GM18526 (cell line): Measurements from ENCODE around the gene NKIRAS1.

Source experiments
- POLR2A ChIP-seq: IDR thresholded peaks from 3 replicates; pipeline ENCODE4 v1.6.1; 2011; ENCODE audit not compliant: insufficient read length; ENCODE audit errors: extremely low read depth

NKIRAS1 gene

DNA sequence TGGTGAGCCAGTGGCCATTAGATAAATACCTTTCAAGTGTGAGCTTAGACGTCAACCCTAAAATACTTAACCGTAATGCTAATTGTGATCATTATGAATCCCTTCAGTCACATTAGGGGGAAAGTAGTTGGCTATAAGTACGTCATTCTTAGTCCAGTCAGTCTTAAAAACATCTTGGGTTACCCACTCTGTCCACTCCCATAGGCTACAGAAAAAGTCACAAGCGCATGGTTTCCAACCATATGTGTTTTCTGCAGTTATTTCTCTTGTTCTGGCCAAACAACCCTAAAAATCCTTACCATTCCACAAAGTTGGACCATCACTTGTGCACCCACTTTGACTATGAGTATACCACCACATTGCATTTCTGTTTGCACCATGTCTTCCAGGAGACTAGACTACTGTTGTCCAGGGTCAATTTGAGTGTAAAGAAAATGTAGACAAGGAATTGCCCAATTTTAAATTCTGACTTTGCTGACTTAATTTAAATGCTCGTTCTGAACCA, 3.4 kb upstream of the NKIRAS1 start:
- no peak for TF ChIP-seq POLR2A

DNA sequence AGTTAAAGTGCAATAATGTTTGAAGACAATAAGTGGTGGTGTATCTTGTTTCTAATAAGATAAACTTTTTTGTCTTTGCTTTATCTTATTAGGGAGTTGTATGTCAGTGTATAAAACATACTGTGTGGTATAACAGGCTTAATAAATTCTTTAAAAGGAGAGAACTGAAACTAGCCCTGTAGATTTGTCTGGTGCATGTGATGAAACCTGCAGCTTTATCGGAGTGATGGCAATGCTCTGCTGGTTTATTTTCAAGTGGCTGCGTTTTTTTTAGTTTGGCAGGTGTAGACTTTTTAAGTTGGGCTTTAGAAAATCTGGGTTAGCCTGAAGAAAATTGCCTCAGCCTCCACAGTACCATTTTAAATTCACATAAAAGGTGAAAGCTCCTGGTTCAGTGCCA, 2.8 kb upstream of the NKIRAS1 start:
- no peak for TF ChIP-seq POLR2A

DNA sequence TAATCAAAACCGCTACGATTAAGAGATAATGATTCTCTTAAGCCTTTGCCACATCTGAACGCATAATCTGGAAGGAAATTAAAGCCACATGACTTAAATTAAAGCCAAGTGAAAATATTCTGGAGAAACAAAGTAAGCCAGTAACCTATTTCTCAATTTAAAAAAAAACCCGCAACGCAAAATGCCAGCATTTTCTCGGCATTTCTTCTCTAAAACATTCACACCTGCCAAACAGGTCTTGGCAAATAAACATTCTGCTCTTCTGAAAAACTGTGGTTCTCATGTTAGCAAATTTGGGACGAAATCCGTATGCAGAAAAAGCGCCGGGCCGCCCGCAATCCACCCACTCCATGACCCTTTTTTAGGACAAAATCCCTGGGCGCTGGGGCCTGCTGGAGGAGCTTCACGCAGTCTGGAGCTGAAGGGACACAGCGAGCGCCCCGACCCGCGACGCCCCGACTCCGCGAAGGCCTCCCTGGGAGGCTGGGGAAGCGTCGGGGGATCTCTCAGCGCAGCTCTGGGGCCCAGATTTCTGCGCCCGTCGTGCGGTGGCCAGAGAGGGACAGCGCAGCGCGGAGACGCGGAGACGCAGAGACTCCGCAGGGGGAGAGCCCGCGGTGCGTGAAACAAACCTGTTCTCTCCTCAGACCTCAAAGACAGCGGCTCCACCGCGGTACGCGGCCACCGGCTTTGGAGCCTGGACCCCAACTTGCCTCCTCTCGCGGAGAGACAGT, 471 bp downstream of the NKIRAS1 start:
- TF ChIP-seq POLR2A: no peak

DNA sequence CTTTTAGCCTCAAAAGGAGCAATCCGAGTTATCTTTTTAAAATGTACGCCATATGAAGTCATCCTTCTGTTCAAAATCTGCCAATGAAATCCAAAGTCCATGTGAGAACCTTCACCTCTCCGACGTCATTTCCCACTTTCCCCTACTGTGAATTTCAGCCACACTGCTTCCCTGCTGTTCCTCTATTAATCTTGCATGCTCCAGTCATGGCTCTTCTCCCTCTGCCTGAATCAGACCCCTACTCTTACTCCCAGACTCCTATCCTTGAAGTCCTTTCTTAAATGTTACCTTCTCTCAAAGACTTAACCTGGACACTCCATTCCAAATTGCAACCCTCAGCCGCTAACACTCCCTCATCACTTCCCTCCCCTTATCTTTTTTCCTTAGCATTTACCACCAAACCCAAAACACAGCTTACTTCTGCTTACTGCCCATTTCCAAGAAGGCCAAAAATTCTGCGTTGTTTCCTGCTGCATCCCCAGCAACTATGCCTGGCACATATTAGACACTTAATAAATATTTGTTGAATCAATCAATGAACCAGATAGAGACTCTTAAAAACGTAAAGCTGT, 1.2 kb downstream of the NKIRAS1 start:
- no peak for TF ChIP-seq POLR2A

DNA sequence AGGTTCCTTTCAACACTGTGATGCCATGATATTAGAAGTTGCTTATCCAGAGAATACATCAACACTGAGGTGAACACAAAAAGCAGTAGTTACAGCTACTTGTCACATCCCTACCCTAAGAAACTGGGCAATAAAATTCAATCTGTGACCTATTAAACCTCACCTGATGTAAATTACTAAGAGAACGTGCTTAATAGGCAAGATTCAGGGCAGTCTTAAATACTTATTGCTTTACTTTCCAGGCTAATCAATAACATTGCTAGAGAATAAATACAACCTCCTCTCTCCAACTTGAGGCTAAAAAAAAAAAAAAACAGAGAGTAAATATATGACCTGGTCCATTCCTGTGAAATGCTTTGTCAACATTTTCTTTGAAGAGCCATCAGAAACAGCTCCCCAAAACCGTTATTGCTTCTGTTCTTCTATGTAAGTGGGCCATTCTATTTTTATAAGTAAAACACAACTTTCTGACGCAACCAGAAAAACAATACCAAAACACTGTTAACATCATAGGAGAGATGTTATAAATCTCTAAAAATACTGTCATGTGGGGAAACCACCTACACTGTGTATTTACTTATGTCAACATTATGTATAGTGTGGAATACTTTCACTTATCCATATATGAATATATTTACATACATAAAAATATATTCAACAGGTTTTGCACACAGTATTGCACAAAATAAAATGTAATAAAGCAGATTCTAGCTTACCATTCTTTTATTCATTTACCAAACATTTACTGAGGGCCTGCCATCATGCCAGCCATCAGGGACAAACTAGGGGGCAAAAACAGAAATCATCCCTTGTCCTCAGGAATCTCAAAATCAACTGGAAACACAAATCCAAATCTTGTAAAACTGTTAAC, 2.7 kb downstream of the NKIRAS1 start:
- no peak for TF ChIP-seq POLR2A

DNA sequence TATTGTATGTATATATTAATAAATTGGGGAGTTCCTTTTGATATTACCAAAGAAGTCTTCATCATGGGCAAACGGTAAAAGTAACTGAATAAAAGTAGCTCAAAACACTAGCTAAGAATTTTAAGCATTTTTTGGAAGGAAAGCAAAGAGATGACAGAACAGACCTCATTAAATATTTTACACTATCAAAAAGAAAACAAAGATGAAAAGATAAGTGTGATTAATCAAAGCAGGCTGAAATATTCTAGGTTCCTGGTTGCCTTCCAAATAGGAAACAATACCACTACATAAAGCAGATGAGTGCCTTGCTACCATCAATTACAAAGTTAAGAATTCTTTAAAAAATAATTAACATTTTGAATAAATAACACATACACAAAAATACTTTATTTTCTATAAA, 3.6 kb downstream of the NKIRAS1 start:
- no peak for TF ChIP-seq POLR2A

DNA sequence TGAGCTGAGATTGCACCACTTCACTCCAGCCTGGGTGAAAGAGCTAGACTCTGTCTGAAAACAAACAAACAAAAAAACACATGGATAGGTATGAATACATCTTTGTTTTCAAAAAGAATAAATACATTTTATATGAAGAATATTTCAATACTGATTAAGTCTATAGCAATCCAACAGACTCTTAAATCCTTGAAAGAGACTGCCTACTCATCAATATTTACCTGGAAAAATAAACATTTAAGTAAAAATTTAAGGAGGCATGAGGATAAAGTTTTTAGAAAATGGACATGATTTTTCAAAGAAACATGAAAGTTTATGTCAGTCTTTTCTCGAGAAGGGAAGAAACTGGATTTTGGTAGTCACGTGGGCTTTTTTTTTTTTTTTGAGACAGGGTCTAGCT, 5.4 kb downstream of the NKIRAS1 start:
- TF ChIP-seq POLR2A: no peak

DNA sequence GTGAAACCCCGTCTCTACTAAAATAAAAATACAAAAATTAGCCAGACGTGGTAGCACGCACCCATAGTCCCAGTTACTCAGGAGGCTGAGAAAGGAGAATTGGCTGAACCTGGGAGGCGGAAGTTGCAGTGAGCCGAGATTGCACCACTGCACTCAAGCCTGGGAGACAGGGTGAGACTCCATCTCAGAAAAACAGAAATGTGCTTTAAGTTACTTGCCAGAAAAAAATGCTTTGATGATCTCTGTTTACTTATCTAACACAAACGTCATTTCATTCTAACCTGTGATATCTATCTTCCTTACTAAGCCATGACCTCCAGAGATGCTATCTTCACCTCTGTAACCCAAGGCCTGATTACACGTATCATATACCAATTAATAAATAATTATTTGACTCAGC, 7.4 kb downstream of the NKIRAS1 start:
- TF ChIP-seq POLR2A: no peak

DNA sequence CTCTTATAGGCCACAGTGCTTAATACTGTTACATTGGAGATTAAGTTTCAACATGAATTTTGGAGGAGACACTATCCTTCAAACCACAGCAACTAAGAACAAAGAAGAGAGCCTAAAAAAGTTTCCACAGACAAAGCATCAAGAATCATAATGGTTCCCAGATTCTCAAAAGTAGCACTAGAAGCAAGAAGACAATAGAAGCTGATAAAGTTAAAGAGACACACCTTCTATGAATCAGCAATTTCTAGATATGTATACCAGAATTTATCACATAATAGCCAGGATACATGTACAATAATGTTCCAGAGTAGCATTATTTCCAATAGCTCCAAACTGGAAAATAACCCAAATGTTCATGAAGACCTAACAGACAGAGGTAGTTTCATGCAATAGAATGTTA, 12.2 kb downstream of the NKIRAS1 start:
- TF ChIP-seq POLR2A: no peak

DNA sequence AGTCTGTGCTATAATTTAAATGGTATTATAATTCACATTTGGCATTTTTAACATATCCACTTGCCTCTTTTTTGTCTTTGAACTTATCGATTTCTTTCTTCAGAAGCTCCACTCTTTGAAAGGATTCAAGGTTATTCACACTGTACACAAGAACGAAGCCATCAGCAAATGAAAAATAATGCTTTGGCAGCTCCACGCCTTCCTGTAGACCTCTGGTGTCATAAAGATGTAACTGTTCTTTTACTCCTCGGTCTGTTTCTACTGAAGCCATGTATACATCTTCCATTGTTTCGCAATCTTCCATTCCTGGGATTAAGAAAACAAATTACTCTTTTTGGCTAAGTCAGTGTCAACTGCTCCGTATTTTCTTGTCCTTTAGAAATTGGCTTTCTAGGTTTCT, 16.0 kb downstream of the NKIRAS1 start:
- TF ChIP-seq POLR2A: no peak

DNA sequence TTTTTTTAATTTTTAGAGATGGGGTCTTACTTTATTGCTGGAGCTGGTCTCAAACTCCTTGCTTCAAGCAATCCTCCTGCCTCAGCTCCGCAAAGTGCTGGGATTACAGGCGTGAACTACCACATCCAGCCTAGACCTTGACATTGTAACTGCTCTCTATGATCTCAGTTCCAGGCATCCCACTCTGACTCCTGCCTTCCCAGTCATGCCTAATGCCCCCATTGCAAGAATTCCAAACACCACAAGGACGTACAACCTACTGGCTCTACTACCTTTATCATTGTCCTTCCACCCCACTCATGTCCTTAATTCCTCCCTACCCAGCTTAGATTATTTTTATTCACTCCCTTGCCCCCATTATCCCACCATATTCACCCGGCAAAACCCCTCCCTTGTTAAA, 21.6 kb downstream of the NKIRAS1 start:
- no peak for TF ChIP-seq POLR2A

DNA sequence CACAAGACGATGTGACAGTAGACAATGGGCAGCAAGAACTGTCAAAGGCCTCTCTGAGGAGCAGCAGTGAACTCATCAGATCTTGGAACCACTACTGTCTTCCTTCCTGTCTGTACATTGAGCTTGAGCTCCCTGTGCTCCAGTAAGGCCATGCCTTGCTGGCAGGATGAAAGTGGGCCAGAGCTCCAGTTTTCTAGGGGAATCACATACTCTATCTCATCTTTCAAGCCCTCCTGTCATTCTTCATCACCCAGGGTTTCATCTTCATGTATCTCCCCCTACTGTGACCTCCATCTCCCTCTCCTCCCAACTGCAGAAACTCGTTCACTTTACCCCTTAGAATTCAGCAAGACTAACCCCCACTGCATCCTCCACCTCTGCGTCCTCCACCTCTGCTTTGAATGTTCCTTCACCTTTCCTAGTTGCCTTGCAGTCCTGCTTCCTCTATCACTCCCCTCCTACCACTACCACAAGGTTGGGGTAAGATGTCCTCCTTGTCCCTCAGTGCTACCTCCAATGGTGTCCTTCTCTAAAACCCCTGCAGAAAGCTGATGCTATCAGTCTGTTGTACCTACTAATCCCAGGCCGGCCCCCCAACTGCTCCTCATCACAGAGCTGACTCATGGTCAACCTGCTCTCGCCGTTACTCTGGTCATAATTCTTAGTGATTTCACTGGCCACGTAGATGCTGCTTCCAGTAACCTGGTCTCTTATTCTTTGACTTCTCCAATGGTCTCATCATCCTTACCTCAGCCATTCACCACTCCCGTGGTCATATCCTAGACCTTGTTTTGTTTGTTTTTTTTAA, 22.3 kb downstream of the NKIRAS1 start:
- no peak for TF ChIP-seq POLR2A

DNA sequence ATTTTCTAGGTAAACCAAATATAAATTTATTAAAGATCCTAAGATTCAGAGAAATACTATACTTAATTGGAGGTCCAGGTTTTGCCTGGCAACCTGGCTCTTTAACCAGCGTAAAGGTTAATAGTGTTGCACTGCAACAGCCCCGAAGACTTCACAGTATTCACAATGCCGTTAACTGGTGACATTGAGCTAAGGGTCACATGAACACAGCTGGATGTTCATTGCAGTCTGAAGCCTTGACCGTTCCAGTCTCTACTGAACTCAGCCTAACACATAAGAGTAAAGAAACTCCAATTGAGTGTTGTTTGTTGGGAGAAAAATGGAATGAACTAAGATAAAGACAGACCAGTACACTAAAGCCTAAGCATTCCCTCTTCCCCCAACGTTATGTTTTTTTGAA, 26.8 kb downstream of the NKIRAS1 start:
- no peak for TF ChIP-seq POLR2A

DNA sequence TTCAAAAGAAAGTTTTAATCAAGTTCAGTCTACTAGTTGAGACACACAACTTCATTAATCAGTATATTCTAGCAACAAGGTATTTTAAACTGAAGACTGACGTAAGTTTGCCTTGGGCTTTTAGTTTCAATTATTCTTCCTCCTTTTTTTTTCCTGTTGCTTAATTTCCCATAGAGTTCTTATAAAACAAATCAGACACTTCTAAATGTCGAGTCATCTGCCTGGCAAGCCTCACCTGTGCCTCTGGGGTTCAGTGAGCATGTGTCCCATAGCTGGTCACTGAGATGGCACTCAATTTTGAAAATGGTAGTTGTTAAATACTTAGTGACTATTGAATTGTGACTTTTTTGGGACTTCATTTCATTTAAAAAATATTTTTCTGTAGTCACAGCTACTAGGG, 27.4 kb downstream of the NKIRAS1 start:
- TF ChIP-seq POLR2A: no peak

DNA sequence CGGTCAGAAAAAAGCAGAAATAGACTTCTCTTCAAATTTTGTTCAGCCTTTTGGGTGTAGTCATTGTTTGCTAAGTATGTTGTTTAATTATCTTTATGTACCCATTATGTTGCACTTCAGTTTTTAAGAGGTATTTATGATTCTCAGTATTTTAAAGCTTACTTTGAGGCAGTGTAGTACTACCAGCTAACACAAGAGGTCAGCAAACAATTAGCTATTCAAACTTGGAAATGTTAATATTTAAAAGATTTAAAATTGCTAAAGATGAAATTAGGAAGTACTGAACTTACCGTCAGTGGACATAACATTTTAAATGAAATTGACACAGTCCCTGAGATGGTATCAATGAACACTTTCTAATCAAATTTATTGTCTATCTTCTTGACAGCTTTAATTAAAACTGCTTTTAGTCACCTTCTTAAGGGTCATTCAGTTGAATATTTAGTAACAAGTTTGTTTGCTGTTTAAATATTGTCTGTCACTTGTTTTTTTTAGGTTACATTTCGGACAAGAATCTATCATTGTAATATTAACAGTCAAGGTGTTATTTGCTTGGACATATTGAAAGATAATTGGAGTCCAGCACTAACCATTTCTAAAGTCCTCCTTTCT, 28.1 kb downstream of the NKIRAS1 start:
- no peak for TF ChIP-seq POLR2A
